ENCODE data around the gene THSD4.
"Not testable (repeated sequence)": the region's sequence is repeated elsewhere in the genome, so short reads cannot be mapped to it uniquely, and the experiment has no call there.

THSD4 gene

DNA sequence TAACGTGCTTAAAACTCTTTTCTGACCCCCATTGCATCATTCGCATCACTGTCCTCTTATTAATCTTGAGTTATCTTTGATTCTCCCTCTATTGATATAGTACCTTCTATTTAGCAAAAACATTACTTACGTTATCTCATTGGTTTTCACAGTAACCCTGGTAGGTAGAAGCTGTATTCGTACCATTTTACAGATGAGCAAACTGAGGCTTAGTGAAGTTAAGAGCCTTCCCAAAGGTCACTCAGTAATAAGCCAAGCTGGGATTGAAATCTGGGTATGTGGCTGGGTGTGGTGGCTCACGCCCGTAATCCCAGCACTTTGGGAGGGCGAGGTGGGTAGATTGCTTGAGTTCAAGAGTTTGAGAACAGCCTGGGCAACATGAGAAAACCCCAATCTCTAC lies 244.0 kb downstream of the THSD4 start:
- DNase-seq = no peak

DNA sequence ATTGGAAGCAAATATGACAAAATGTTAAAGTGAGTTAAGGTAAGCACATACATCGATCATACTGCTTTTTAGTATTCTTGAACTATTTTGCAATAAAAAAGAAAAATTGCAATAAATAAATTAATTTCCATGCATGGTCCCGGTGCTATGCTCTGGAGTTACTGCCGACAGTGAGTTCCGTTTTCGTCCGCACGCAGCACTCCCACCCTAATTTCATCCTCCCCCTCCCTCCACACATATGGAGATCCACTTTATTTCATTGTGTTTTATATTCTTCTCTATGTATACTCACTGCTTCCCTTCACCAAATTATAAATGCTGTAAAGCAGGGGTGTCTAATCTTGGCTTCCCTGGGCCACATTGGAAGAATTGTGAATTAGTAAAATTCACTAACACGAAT lies 247.3 kb downstream of the THSD4 start:
- DNase-seq = no peak

DNA sequence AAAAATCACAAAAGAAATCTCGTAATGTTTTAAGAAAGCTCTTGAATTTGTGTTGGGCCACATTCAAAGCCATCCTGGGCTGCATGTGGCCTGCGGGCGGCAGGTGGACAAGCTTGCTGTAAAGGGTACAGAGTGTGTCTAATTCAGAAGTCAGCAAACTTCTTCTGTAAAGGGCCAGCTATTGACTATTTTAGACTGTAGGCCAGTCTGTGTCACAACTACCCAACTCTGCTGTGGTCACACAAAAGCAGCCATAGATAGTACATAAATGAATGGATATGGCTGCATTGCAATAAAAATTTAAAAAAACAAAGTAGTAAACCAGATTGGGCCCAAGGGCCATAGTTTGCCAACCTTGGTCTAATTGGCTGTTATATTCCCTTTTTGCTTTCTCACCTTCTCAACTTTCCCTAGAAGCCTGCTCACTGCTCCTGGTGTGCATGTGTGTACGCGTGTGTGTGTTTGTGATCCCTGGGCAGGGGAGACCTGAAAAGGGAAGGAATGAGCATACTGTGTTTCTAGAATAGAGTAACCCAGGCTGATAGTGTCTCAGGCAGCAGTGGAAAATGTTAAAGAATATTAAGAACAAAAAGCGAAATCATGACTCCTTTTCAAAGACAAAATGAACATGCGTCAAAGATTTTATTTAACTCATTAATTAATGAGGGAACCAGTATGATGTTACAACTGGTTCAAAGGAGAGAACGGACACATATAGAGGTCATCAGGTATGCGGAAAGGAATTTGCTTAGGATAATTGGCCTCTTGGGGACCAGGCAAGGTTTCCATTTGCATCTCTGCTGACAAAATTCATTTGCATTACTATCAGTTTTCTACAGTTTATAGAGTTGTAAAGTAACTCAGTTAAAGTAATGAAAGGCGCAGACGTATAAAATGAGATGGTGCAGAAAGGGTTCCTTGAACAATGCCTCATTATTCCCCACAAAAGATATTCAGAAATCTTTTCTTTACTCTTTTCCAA lies 248.0 kb downstream of the THSD4 start:
- DNase-seq = no peak

DNA sequence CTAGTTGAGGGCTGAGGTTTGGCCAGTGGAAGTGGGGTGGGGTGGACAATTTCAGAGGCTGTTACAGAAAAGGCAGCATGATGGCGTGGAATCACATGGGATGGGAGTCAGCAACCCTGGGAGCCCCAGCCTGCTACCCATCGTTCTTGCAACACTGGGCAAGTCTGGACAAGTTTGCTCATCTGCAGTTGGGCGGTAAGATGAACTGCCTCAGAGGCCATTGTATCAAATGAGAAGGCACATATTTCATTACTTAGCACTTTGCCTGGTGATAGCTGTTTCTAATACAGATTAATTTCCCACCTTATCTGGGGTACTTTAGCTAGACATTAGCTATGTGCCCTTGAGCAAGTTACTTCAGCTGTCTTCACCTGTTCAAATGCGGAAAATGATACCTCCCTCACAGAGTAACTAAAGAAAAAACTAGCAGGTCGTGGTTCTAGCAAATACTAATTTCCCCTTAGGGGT lies 248.9 kb downstream of the THSD4 start:
- DNase-seq = no peak

DNA sequence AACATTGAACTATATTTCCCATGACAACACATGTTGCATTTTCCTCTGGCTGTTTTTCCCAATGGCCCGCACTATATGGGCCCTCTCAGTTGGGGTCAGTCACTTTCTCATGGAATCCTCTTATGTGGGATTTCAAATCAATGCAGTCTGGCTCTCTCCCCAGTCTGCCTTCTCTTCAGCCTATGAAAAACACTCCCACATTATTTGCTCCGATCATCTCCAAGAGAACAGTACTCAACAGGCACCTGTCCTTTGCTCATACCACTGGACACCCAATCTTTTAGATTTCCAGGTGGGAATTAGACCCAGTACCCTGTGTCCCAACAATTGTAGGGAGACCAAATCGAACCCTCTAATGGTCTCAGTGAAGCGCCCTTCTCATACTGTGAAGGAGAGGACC lies 251.3 kb downstream of the THSD4 start:
- no peak for DNase-seq

DNA sequence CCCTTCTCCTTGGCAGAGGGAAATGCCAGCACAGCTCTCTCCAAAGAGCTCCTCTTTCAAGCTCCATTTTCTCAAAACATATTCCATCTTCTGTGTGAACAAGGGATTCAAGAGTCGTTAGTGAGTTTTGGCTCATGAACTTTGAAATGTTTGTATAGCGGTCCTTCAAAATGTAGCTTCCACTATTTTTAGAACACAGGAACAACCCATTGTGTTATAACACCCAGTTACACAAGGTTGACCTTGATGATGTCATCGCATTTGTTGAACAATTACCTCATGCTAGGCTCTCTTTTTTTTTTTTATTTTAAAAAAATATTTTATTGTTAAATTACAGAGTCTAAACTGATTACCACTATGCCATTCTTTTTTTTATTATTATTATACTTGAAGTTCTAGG lies 251.7 kb downstream of the THSD4 start:
- DNase-seq = no peak

DNA sequence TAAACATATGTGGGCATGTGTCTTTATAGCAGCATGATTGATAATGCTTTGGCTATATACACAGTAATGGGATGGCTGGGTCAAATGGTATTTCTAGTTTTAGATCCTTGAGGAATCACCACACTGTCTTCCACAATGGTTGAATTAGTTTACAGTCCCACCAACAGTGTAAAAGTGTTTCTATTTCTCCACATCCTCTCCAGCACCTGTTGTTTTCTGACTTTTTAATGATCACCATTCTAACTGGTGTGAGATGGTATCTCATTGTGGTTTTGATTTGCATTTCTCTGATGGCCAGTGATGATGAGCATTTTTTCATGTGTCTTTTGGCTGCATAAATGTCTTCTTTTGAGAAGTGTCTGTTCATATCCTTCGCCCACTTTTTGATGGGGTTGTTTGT lies 252.5 kb downstream of the THSD4 start:
- not testable (repeated sequence) for DNase-seq

DNA sequence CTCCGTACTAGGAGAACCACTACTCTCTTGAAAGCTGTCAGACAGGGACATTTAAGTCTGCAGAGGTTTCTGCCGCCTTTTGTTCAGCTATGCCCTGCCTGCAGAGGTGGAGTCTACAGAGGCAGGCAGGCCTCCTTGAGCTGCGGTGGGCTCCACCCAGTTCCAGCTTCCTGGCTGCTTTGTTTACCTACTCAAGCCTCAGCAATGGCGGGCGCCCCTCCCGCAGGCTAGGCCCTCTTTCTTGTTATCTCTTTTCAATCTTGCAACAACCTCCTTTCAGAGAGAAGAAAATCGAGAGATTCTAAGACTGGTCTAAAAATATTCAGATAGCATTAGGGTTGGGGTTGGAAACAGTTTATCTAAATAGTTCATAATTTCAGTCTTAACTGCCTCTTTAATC lies 257.5 kb downstream of the THSD4 start:
- not testable (repeated sequence) for DNase-seq

DNA sequence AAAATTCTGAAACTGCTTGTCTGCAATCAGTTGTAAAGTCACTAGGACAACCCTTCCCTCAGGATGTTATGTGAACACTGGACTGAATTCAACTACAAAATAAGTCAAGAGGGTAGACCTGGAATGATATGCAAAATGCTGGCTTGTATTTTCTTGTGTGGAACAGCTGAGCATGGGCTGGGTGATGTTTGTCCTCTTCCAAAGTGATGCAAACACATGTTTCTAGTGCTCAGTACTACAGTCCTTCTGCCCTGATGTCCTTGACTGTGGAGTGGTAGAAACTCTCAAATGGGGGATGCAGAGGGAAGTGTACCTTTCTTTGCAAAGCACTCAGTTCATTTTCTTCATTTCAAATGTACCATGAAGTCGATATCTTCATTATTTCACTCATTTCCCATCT lies 258.6 kb downstream of the THSD4 start:
- no peak for DNase-seq

DNA sequence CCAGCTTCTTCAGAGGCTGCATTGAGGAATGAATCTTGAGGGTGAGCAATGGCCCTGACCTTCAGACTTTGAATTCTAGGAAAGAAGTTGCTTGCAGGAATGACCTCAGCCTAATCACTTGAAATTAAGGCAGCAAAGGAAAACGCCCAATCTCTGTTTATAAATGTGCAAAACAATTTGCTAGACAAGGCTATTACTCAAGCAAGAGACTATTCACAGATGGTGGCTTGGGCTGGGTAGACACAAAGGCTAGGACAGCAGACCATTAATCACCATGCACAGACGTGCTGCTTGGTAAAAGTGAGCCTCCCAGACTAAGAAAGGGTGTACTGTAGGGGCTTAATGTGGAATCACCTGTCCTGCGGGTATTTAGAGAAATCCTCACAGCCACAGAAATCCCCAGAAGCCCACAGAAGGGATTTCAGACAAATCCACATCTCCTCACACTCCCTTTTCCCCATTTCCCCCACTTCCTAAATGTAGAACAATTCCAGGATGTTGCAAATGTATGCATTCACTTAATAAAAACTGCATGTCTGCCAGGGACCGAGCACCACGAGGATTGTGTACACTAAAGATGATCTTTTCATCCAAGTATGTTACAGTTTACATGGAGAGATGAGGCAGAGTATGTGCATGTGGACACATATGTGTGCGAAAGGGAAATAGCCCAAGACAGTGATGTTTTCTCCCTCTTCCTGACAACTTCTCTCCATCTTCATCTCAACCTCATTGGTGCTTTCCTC lies 259.5 kb downstream of the THSD4 start:
- no peak for DNase-seq

DNA sequence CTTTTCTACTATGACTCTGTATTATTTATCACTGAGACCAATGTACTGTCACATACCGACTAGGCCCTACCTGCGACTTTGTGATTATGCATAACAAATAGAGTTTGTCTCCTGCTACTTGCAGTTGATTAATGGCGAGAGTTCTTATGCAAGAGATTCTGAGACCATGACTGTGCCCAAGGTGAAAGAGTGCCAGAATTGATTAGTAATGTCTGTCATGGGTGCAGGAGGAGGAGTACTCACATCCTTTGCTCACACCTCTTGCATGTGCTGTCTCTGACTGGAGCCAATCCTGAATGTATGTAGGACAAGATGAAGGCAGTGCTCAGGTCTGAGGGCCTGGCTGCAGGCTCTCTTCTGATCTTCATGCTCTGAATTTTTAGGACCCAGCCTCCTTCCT lies 260.7 kb downstream of the THSD4 start:
- no peak for DNase-seq

DNA sequence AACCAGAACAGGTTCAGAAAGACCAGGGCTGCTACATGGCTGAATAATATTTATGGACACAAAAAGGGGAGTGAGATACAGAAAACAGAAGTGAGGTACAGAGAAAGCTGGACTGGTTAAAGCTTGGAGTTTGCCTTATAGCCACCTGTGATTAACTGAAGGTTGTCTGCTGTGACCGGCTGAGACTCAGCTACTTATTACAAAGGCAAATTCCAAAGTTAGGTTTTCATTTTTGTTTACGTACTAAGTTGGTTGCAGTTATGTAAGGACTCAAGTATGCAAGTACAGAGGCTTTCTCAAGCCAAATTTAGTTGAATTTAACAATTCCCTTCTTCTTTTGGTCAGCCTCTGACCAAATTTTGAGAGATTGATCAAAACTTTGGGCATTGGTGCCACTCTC lies 264.6 kb downstream of the THSD4 start:
- no peak for DNase-seq

DNA sequence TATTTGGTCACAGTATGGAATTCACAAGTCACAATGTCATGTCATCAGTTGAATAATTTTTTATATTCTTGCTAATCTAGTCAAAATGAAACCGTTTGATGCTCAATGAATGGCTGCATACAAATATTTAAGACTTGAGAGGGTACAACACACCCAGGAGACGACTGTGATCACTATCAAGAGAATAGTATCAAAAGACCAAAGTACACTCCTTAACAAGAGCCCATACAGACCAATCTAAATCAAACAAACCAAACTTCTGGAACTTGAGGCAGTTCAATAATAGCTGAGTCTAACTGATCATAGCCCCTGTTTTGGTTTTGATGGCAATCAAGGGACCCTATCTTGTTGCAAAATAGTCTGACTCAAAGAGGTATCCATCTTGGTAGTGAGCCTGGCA lies 265.1 kb downstream of the THSD4 start:
- no peak for DNase-seq

DNA sequence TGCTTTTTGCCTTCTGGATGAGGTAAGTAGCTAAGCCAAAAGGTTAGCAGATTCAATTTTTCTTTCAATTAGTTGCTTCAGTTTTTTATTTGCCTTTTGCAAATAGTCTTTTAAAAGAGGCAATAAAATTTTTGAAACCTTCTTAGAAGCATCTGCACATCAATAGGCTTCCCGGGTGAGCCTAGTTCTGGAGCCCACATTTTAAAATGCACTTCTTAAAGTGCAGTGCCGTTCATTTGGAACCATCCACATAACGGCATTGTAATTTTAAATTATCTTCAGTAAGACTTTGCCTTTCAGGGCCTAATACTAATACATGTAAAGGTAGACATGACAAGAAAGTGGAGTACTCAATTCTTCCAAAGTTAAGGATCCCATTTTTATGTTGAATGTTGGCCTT lies 269.2 kb downstream of the THSD4 start:
- no peak for DNase-seq

DNA sequence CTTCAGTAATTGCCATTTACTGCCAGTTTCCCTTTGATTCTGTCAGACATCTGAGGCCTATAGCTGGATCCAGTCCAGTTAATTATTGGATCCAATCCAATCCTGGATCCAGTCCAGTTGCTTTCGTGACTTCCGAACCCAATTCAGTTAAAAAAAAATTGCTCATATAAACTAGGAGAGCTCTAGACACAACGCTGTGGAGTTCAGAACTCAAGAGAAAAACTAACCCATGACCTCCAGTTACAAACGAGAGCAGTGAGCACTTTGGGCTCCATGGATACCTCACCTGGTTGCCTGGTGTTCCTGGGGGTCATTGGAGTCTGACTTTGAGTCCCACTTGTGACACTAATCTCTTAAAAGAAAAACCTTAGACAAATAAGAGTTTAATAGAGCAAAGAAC lies 269.8 kb downstream of the THSD4 start:
- no peak for DNase-seq

DNA sequence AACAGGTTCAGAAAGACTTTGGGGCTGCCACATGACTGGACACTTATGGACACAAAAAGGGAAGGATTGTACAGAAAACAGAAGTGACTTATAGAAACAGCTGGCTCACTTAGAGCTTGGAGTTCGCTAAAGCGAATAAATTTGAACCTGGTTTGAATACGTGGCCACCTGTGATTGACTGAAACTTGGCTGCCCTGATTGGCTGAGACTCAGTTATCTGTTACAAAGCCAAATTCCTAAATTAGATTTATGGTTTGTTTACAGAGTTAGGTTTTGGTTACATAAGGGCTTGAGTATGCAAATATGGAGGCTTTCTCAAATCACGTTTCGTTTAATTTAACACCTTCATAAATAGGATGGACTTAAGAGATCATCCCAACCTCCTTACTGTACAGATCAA lies 270.2 kb downstream of the THSD4 start:
- DNase-seq = no peak

DNA sequence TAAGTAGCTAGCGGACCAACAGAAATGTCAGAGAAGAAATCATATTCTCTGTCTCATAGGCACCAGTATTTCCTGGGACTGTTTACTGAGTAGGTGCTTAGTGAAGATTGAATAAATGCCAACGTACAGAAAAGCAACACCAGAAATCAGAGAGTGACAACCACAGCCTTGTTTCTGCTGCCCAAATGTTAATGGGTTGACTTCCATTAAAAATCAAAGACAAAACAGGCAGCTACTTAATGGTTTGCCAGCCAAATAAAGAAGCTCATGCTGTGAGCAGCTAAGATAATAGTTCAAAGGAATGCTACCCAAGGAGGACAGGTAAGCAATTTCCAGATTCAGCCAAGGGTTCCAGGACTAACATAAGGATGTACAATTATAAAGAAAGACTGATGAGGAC lies 270.7 kb downstream of the THSD4 start:
- DNase-seq = no peak

DNA sequence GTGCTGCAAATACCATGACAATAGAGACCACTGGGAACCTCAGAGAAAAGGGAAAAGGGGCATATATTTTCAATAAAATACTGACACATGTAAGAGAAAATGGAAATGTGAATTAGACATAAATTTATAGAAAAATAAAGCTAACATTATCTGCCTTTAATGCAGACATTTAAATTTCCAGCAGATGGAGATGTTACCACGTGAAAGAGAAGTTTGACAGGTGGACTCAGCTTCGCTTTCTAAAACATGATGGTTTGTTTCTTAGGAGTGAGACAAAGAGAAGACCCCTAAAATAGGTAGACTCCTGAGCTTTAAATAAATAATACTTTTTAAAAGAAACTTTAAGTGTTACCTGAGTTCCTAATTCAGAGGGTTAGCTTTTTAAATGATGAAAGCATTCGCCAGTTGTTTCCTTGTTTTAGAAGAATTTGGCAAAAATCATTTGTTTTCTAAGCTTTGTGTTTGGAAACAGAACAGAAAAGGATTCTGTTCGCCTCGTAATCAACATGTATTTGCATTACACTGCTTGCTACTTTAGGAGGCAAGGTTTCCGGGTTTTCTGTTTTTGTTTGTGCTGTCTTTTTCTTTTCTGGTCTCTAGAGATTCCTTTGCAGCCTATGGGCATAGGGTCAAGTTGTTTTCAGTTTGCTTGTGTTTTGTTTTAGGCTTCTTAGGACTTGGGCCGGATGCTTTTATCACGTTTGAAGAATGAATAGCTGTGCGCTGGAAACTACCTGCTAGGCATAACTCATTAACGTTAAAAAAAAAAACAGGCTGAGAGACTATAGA lies 271.4 kb downstream of the THSD4 start:
- no peak for DNase-seq

DNA sequence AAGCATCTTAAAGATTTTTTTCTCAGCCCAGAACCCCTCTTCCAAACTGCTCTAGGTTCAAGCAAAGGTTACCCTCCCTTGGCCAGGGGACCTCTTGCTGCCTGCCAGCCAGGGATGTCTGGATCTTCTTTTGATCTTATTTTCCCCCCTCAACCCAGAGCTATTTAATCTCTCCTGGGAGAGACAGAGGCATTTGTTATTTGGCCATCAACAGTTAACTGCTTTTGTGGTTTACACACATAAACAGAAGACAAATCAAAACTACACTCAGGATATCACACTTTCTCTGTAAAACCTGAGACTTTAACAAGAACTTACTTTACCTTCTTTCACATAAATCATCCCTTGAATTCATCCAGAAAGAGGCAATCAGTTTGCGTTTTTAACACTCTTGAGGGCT lies 272.5 kb downstream of the THSD4 start:
- DNase-seq = no peak

DNA sequence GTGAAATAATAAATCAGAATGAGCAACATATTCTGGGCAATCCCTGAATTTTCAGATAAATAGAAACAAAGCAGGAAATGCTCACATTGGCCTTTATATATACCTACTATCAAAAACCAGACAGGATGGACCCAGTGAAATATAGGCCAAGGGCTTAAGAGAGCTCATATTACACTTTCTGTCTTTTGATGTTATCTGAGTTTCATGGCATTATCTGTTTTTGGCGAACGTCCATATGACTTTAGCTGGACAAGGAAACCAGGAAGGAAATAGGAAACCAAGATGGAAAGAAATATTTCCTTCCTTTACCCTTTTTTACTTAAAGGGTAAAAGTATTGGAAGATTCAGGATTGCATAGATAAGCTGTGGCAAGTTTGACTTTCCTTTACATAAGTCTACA lies 274.8 kb downstream of the THSD4 start:
- DNase-seq = no peak

DNA sequence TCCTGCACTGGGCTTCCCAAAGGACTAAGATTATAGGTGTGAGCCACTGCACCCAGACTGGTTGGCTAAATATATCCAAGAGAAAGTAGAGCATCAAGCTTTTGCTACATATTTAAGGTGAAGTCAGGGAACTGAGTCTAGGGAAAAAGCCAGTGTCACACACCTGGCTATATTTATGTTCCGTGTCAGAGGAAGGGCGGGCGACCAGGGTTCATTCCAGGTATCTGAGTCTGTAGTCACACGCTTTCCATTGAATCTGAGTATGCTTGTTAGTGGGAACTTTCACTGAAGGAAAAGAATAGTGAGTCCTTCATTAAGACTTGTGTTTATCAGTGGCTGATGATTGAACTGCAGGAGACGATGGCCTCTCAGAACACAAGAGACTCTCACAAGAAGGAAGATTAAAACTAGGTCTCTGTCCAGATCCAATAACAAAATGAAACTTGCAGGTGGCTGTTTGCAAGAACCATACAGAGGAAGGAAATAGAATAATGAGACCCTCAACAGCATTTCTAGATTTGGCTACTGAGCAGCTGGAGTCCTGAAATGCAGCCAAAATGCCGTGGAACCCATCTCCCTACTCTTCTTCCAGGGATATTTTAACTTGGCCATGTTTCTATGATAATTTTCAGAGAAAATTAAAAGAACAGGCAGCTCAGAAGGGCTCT lies 276.3 kb downstream of the THSD4 start:
- no peak for DNase-seq

DNA sequence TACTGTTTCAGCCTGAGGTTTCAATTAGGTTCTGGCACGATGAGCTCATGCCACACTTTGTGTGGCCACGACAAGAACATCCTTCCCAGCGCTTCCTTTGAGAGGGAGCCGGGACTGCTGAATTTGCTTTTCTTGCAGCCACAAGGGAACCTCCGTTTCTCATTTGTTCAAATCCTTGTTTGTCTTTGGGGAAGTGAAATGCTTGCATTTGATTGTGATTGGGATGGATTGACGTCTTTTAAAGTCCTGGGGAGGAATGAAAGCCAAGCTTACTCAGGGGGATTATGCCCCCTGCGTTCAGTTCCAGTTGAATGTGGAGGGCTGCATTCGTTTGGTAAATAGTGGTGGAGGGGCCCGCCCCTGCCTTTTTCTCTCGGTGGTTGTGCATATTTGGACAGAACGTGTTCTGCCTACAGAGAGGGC lies 277.6 kb downstream of the THSD4 start:
- DNase-seq = no peak

DNA sequence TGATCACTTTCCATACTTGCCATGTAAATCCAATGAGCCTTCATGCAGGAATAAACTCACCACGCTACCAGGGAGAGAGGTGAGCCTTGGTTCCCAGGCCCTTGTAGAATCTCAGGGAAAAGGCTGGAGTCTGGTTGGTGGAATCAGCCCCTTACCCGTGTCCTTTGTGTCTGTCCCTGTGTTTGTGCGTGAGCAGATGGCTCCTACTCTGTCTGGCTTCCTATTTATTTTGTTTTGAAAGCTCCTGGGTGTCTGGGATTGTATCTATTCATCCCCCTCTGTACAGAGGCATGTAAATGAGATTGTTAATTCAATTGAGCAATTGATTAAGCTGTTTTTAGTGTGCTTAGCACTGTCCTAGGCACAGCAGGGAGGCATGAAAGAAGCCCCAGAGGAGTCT lies 278.1 kb downstream of the THSD4 start:
- no peak for DNase-seq
